COLO668 (cell line): Measurements from ENCODE around the gene TRAPPC3.

Experiments
- DNase-seq: peaks from one replicate; lab custom pipeline; 2025; ENCODE audit not compliant: unreplicated experiment; lab: John Stamatoyannopoulos, UW

TRAPPC3 gene

DNA sequence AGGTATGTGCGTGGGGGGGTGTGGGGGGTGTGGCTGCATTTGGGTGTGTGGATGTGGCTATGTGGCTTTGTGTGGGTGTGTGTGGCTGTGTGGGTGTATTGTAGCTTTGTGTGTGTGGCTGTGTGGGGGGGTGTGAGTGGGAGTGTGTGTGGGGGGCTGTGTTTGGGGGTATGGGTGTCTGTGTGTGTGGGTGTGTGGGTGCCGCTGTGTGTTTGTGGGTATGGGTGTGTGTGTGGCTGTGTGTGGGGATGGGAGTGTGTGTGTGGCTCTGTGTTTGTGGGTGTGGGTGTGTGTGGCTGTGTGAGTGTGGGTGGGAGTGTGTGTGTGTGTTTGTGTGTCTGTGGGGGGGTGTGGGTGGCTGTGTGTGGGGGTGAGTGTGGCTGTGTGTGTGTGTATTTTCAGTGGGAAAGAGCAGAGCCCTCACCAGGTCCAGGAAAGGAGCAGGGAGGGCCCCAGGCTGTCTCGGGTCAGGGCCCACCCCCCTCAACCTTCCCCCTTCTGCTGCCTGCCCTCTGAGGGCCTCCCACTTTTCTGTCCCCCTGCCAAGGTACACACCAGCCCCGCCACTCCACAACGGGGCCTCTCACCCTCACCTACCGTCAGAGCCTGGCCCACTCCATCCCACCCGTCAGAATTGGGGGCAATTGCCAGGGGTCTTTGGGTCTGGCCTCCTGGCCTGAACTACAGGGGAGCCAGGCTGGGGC is 22.3 kb downstream of the TRAPPC3 start:
- DNase-seq: no peak

DNA sequence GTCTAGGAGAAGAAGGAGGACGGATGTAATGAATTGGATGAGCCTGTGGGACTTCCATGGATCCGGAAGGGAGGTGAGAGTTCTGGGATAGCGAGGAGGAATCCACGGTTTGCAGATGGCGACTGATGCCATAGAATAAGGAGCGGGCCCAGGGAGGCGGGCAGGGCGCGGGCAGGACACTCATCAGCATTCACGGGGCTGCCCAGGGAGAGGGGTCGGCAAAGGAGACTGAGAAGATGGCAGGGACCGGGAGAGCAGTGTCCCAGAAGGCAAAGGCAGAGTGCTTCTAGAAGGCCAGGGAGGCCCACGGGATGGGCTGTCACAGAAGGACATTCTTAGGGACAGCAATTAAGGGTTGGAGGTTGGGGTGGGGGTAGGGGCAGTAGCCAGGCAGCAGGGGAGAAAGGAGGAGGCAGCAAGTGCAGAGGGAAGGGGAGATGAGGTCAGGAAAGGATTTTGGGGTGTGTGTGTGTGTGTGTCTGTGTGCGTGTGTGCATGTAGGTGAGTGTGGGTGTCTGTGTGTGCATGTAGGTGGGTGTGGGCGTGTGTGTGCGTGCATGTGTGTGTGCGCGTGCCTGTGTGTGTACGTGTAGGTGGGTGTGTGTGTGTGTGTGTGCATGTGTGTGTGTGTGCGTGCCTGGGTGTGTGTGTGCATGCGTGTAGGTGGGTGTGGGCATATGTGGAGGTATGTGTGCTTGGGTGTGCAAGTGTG is 23.1 kb downstream of the TRAPPC3 start:
- DNase-seq: no peak

DNA sequence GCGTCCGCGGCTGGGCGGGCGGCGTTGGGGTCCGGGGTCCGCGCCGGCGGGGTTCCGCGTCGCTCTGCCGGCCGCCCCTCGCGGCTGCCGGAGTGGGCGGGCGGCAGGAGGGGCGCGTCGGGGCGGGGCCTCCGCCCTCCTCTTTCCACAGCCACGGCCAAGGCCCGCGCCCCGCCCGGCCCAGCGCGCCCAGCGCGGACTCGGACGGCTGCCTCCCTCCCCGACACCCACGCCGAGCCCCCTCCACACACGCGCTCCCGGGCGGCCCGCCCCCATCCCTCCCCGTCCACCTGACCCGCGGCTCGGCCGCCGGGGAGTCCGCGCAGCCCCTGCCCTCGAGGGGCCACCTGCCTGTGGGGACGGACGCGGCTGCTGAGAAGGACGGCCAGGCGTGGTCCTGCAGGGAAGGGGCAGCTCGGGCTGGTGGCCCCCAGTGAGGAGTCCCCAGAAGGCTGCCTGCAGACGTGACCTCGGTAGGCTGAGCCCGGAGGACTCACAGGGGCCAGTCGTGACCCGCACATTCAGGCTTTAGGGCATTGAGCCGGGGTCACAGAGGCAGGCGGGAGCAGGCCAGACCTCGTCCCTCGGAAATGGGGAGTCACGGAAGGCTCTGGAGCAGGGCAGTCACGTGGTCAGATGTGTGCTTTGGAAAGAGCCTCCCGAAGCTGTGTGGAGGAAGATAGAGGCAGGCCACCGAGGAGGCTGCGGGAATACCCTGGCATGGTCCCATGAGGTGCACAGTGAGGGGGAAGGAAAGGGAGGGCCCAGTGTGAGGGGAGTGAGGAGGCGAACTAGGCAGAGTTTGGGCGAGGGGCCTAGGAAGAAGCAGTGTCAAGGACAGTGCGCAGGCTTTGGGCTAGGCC is 23.9 kb downstream of the TRAPPC3 start, which contains the start of gene COL8A2:
Gene COL8A2 (minus strand): TSS at position 94 of the 863 bp plus-strand sequence. CDS start 24,980 bp downstream, outside the sequence.
- no peak for DNase-seq

- no peak for DNase-seq
Observed at GRCh38 chr1:36124404-36125128, 24.7 kb downstream of the TRAPPC3 start.

DNA sequence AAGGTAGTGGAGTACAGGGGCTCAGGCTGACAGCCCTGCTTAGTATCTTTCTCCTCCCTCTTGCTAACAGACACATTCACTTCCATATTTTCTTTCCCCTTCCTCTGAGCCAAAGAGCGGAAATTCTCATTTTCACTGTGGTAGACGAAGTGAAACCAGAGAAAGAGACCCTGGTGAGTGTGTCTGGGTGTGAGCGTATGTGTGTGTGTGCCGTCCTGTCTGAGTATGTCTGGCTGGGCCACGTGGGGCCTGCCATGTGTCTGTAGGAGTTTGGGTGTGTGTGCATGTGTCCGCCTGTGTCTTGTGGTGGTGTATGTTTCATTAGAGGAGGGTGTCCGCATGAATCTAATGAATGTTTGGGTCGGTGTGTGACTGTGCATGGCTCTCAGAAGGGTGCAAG is 25.9 kb downstream of the TRAPPC3 start:
- DNase-seq: no peak

DNA sequence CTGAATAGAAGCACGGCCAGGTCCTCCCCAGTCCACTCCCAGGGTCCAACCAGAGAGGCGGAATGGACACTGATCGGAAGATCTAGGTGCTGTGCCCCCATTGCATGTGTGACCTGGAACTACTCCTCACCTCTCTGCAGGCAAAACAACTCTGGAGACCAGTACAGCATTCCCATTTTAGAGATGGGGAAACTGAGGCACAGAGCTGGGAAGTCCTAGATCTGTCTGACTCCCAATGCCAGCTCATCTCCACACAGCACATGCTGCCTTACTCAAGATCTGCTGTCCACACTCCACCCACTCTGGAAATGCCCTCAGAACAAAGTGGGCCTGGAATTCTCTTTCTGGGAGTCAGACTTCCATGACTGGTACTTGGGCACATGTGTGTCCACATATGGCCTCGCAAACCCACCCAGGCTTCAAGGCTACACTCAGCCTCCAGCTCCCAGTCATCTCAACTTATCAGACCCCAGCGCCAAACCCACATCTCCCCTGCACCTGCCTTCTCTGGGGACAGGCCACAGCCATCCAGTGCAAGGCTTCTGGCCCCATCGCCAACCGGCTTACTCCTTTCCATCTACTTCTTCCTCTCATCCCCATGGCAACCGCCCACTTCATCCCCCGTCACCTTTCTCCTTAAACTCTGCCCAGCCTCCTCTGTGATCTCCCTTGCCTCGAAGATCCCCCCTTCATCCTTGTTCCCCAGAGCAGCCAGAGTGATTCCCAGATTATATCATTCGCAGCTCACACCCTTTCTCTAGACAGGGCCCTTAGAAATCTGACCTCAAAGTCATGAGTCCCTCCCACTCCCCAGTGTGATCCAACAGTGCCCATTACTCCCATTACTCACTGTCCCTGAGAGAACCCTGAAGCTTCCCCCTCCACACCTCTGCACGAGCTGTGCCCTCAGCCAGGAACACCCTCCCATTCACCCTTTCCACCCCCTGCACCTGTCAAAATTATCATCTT is 26.9 kb downstream of the TRAPPC3 start:
- DNase-seq: no peak

DNA sequence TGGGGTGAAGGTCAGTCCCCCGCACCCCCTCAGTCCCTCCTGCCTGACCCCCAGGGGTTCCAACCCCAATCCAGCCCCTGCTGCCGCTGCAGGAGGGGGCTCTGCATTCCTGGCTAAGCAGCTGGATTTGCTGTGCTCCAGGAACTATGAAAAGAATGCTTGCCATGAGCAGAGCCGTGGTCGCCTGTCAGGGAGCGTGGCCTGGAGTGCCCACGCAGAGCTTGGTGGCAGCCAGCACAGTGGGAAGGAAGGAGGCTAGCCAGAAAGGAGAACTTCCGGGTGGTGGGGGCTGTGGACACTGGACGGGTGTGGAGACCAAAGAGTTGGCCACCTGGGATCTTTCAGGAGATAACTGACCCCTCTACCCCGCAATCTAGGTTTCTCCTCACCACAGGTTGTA is 29.8 kb downstream of the TRAPPC3 start:
- no peak for DNase-seq

DNA sequence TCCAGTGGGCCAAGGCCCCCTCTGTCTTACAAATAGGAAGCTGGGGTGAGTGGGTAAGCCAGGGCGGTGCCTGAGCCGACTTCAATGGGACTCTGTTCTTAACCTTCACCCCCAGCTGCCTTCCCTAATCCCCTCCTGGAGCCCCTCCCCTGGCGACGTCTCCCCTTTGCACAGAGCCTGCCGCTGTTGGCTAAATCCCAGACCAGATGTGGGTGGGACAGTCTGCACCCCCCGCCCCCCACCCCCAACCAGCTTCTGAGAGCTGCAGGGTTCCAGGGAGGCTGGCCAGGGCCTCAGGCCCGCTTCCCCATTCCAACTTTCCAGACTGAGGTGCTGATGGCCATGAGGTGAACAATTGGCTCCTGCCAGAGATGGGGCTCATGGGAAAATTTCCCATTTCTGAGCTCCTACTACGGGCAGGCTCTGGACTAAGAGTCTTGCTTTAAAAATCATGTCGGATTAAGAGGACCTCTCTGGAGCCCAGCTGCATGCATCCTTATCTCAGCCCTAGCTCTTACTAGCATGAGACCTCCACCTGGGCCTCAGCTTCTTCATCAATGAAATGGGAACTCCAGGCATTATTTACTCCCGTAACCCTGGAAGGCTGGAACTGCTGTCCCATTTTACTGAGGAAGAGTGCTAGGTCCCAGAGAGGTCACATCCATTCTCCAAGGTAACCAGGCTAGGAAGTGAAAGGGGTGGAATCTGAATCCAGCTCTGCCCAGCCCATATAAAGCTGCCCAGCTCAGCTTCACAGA is 30.7 kb downstream of the TRAPPC3 start:
- no peak for DNase-seq

DNA sequence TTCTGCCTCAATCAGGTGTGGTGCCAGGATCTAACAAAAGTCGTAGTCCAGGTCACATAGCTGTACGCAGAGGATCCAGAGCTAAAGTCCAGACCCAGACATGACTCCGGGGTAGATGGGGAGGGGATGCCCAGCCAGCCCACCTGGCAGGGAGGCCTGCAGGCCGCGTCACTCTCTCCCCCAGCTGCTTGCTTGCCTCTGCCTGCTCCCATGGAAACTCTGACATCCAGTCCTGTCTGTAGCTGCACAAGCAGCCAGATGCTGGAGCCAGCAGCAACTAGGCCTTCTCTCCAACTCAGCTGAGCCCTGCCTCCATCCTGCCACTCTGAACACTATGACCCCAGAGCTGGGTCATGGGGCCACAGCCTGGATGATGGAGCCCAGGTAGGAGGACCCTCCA is 32.4 kb downstream of the TRAPPC3 start:
- DNase-seq: no peak

DNA sequence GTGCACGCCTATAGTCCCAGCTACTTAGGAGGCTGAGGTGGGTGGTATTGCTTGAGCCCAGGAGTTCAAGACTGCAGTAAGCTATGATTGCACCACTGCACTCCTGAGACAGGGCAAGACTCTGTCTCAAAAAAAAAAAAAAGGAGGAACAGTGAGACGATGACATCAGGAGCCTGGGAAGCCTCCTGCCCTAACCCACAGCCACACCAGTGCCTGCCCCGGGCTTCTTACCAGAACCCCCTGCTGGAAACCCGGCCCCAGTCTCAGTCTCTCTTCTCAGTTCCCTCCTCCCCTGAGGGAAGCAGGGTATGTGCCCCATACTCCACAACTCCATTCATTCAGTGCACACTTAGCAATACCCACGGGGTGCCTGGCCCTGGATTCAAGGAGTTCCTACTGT is 33.4 kb downstream of the TRAPPC3 start:
- DNase-seq: no peak

DNA sequence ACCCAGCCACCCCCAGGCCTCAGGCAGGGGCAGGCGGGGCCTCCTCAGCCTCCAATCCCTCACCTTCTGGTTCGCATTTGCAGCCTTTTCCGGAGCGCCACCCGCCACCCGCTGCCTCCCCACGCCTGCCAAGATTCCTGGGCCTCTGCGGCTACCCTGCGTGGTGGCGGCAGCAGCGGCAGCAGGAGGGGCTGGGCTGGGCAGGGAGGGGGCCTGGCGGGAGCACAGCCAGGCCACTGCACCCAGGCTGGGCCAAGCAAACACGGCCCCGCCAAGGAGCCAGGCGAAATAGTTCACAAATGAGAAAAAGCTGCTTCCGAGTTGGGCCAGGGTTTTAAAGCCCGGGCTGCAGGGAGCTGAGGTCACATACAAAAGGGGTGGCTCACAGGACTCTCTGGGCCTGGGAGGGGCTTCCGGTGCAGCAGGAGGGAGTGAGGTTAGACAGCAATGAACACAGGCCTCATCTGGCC is 34.1 kb downstream of the TRAPPC3 start:
- no peak for DNase-seq

GRCh38 chr1:36114371-36114770 is 34.9 kb downstream of the TRAPPC3 start:
- DNase-seq: no peak

DNA sequence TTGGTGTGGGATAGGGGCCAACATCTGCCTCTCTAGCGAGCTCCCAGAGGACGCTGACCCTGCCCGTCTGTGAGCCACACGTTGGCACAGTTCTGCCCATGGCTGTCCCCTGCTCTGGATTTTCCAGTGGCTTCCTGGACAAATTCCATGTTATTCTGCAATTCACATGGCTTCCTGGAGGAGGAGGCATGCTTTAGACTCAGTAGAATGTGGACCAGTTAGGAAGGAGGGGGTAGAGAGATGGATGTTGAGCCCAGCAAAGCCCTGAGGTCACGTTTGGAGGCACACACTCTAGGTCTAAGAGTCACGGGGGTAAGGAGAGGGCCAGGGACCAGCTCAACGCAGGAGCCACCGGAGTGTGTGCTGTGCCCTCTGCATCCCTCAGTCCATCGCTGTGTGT is 36.5 kb downstream of the TRAPPC3 start:
- DNase-seq: no peak

DNA sequence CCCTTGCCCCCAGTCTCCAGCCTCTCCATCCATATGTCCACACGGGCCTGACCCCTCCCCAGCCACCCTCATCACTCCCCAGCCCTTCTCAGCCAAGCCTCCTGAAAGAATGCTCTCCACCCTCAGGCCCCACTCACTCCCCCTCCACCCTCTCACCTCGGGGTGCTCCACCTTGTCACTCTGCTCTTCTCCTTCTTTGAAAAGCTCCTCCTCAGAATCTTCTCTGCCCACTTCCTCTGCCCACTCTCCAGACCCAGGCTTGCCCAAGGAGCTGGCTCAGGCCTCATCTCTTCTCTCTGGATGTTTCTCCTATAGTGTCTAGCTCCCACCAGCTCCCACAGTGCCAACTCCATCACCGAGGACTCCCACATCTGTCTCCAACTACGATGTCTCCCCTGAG is 38.1 kb downstream of the TRAPPC3 start:
- no peak for DNase-seq

DNA sequence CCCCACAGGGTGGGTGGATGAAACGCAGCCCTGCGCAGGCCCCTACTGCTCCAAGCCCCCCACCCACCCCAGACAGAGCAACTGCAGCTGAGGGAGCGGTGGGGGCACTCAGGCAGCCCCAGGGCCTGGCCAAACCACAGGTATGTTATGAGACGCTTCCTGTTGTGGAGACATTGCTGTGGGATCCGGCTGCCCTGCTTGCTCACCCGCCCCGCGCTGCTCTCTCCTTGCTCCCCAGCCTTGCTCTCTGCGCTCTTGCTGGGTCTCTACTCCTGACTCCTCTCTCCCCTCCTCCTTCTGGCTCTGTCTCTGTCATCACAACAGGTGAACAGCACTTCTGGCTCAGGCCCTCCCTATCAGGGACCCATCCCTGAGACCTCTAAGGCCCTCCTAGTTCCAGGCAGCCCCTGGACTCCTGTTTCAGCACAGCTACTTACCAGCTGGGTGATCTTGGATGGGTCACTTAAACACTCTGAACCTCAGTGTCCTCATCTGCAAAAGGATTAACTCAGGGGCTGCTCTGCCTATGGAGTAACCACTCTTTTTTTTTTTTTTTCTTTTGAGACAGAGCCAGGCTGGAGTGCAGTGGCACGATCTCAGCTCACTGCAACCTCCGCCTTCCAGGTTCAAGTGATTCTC is 40.1 kb downstream of the TRAPPC3 start:
- peak; percentile 36 for DNase-seq

- peak; percentile 59 for DNase-seq
Observed at GRCh38 chr1:36108314-36108713, 41.0 kb downstream of the TRAPPC3 start.

GRCh38 chr1:36107394-36107793 is 41.9 kb downstream of the TRAPPC3 start:
- no peak for DNase-seq

- no peak for DNase-seq
Observed at GRCh38 chr1:36106269-36106668, 43.0 kb downstream of the TRAPPC3 start.

DNA sequence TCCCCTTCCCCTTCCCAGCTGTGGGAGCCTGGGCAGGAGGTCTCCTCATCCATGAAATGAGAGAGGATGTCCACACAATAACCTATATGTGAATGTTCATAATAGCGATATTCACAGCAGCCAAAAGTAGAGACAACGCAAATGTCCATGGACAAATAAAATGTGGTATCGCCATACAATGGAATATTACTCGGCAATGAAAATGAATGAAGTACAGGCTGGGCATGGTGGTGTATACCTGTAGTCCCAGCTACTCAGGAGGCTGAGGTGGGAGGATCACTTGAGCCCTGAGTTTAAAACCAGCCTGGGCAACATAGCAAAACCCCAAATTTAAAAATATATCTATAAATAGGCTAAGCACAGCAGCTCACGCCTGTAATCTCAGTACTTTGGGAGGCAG is 47.7 kb downstream of the TRAPPC3 start:
- no peak for DNase-seq
